ENCODE results near the gene NTNG1.

- TF ChIP-seq CTCF (IDR thresholded peaks at IDR 0.05; ENCODE audit: insufficient read depth, low read depth, low read length) (no peak), EZH2 (IDR thresholded peaks at IDR 0.05; ENCODE audit: insufficient read depth, low read length) (no peak)
These were observed 374.0 kb downstream of the NTNG1 start for GRCh38 chr1:107514841-107515240.
